ENCODE results near the gene STEEP1.
A peak's percentile ranks its signal among the peaks of the same experiment; 100 is the strongest.
"Not testable (repeated sequence)": the region's sequence is repeated elsewhere in the genome, so short reads cannot be mapped to it uniquely, and the experiment has no call there.

STEEP1 gene

DNA sequence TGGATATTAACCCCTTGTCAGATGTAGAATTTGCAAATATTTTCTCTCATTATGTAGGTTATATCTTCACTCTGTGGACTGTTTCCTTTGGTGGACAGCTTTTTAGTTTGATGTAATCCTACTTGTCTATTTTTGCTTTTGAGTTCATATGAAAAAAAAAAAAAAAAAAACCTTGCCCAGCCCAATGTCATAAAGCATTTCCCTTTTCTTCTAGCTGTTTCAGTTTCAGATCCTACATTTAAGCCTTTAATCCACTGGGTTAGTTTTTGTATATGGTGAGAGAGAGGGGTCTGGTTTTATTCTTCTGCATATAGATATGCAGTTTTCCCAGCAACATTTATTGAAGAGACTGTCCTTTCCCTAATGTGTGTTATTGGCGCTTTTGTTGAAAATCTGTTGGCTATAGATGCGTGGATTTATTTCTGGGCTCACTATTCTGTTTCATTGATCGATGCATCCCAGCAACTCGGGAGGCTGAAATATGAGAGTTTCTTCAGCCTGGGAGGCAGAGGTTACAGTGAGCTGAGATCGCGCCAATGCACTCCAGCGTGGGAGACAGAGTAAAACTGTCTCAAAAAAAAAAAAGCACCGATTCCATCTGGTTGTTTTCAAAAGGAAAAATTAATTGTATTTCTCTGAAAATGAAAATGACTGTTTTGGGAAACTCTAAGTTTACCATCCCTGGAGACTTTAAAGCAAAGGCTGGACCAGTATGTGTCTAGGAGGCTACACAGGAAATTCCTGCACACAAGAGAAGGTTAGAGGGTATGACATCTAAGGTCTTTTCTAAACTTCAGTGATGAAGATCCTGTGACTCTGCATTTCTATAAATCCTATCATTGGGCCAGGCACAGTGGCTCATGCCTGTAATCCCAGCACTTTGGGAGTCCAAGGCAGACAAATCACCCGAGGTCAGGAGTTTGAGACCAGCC lies 35.6 kb downstream of the STEEP1 start:
- DNase-seq (ENCODE audit: low spot score): peak; percentile 54

DNA sequence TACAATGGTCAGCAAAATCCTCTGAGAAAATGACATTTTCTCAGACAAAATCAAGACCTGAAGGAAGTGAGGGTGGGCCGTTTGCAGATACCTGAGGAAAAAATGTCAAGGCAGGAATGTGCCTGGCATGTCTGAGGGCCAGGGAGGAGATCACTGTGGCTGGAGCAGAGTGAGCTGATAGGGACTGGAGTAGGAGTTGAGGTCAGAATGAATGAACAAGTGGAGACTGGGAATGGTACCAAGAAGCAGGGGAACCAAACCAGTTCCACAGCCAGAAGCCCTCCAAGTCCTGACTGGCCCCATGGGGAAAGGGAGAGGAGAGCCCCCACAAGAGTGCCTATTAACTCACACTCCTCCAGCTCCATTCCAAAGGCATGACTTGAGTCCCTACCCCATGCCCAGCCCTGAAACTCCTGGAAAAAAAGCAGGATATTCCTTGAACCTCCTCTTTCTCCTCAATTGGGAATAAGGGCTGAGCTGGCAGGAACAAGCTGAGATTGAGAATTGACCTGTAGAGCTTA lies 41.5 kb downstream of the STEEP1 start:
- DNase-seq (ENCODE audit: low spot score): no peak

DNA sequence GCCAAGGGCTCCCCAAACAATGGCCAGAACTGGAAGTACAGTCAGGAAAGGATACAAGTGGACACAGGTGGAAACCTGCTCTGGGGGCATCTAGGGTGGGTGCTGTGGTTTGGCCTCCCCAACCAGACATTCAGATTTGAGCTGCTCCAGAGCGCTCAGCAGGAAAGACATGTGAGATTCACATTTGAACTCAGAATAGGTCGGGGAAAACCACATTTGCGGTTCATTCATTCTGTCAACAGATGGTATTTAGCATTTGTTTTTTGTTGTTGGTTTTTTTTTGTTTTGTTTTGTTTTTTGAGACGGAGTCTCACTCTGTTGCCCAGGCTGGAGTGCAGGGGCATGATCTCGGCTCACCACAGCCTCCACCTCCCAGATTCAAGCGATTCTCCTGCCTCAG lies 44.0 kb downstream of the STEEP1 start:
- DNase-seq (ENCODE audit: low spot score): no peak

DNA sequence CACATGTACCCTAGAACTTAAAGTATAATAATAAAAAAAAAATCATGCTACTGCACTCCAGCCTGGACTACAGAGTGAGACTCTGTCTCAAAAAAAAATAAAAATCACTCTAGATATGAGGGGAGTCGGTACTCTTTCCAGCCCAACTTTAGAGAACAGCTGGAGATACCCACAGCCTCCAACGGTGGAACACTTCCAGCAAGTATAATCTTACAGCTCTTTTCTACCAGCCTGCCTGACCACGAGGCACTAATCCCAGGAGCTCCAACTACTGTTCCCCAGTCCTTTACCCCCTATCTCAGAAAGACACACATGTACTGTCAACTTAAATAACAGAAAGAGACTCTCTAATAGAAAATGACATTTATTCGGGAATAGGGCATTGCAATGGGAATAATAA lies 46.8 kb downstream of the STEEP1 start:
- DNase-seq (ENCODE audit: low spot score): no peak

DNA sequence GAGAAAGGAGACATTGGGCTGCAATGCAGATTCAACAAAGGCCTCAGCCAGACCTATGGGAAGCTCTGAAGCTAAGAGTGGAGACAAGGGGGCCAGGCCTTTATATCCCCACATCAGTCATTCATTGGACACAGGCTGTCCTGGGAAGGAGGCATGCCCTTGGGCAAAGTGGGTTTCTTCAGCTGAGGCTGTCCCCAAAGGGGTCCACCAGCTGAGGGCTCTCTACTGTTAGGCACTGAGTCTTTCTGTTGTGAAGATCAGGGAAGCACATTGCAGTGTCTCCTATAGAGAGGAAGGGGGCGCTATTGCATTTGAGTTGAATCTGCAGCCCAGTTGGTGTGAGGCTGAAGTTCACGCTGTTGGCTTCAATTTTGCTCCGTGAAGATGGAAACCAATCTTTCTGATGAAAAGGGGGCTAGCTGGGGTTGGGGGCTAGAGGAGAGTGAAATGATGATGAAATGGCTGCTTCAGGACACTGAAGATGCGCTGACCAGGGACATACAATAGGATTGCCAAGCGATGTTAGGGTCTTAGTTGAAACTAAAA lies 49.0 kb downstream of the STEEP1 start:
- DNase-seq (ENCODE audit: low spot score): peak; percentile 76

DNA sequence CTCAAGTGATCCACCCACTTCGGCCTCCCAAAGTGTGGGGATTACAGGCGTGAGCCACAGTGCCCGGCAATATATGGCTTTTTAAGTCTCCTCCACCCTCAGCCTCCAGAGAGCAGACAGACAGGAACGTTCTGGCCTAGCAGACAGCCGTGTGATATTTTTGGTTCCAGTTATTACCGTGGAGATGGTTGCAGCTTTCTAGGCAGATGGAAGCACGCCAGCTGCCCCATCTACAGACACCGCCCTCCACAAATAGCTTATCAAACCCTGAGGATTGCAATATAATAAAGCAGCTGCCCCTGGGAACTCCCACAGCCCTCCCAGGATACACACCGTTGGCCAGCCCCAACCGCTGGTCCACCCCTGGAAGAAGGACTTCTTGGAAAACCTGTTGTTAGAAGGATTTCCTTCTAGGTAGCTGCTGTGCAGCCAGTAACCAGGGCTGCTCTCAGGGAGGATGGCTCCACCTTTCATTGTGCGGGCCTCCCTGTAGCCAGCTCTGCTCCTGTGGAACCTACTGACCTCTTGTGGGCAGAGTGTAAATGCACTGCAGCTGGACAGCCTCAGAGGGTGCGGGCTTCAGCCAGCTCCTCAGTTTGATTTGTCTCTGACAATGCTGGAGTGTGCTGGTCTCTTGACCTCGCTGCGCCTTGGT lies 52.9 kb downstream of the STEEP1 start:
- DNase-seq (ENCODE audit: low spot score): peak; percentile 62

DNA sequence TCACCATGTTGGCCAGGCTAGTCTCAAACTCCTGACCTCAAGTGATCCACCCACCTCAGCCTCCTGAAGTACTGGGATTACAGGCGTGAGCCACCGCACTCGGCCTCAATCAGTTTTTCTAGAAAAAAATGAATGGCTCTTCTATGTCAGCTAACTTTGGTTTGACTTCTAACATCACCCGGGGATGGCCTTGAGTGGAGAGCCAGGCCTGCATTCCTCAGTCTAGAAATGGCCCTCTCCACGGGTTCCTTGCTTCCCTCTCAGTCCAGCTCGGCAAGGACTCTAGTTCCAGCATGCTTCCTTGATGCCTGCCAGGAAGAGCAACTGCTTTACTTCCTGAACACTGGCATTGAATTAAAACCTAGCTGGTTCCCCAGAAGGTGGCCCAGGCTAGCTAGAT lies 58.0 kb downstream of the STEEP1 start:
- no peak for DNase-seq (ENCODE audit: low spot score)

DNA sequence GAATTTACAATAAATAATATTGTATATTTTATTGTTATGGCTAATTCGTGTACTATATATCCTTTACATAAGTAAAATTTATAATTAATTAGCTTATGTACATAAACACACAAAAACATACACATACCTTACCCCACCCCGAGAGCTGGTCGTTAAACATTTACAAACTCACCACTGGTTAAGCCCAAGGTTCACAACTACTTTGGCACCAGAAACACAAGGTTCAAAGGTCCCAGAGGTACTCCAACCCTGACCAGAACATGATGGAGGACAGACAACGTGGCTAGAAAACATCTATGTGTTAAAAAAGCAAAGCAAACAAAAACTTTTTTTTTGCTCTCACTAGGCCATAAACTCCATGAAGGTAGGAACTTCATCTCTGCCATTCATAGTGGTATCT lies 59.3 kb downstream of the STEEP1 start:
- DNase-seq (ENCODE audit: low spot score): no peak

DNA sequence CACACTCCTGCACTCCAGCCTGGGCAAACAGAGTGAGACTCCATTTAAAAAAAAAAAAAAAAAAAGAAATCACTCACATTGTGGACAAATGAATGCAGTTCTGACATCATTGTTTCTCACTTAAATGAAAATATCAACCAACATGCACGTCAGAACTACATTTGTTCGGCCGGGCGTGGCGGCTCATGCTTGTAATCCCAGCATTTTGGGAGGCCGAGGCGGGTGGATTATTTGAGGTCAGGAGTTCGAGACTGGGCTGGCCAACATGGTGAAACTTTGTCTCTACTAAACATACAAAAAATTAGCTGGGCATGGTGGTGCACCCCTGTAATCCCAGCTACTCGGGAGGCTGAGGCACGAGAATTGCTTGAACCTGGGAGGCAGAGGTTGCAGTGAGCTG lies 60.1 kb downstream of the STEEP1 start:
- not testable (repeated sequence) for DNase-seq (ENCODE audit: low spot score)

DNA sequence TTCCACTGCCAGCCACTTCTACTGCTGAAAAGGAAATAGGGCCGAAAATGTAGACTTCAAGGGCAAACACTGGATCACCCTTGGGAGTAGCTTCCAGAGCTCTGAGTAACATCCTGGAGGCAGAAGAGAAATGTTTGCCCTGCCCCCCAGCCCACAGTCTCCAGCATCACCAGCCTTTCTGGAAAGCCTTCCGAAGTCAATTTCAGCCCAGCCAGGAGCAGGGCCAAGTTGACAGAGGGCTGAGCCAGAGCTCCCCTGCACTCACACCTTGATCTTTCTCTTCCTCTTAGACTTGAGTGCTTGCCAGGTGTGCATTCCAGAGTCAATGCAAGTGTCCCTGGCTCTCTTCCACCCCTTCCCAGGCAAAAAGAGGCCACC lies 61.7 kb downstream of the STEEP1 start:
- DNase-seq (ENCODE audit: low spot score): no peak

DNA sequence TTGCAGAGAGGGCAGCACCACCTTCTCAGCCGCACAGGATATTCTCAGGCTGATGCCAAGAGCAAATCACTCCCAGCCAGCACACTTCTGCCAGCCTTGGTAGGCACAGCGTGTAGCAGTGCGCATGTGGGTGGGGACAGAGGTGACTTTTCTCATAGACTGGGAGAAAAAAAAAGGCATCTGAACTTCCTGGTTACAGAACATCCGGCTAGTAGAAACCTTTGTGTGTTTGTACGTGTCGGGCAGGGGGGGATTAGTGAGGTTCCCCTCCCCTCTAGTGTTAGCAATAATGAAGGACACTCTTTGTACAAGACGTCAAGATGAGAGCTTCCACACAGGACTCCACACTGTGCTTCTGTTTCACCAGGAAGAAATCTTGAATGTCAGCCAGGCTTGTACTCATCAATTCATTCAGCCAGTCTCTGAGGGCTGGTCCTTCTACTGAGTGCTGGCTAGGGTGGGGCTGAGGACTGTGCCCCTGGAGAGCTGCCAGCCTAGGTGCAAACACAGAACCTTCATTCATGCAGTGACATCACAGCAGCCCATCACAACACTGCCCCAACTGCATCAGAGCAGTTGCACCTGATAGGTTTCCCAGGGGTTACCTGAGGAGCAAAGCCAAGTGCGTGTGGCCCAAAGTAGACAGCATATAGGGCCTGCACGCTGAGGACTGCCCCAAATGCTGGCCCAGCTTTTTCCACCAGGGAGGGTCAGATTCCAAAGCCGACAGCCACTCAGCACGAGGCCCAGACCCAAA lies 62.3 kb downstream of the STEEP1 start:
- no peak for DNase-seq (ENCODE audit: low spot score)

DNA sequence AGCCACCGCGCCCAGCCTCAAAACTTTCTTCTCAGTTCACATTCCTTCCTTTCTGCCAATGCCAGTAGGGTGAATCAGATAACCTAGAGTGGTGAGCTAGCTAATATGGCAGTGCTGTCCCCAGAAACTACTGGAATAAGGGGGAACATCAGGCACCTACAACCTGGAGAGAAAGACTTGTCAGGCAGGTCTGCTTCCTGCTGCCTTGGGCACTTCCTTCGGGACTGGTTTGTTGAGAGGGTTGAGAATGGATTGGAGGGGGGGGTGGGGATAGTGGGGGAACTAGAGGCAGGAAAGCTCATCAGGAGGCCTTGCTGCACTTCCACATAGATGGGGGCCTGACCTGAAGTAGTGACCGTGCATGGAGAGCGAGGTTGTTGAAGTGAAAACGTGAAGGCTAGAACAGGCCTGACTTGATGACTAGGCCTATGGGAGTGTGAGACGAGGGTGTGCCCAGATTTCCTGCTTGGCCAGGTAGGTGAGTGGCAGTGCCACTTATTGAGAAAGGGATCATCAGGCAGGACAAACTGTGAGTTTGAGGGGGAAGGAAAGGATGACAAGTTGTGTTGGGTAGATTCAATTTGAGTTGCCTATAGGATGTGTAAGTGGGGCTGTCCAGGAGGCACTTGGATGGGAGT lies 63.6 kb downstream of the STEEP1 start:
- DNase-seq (ENCODE audit: low spot score): no peak

DNA sequence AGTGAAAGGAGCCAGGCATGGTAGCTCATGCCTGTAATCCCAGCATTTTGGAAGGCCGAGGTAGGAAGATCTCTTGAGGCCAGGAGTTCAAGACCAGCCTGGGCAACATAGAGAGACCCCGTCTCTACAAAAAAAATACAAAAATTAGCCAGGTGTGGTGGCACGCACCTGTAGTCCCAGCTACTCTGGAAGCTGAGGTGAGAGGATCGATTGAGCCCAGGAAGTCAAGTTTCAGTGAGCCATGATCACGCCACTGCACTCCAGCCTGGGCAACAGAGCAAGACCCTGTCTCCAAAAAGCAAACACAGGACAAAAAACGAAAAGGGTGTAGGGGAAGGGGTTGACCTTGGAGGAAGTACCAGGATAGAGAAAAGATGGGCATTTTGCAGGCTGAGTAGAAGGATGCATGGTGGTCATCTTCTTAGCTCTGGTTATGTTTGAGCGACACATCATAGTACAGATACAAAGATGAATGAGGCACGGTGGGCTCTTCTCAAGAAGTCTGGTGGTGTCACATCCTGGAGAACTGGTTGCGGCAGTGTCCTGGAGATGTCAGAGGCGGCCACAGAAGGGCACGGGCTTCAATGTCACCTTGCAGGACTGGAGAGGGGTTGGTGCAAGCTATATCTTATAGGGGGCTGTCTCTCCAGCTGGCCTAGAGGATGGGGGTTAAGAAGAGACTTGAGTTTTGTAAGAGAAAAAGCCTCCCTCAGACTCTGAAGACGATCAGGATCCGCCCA lies 65.0 kb downstream of the STEEP1 start:
- no peak for DNase-seq (ENCODE audit: low spot score)

DNA sequence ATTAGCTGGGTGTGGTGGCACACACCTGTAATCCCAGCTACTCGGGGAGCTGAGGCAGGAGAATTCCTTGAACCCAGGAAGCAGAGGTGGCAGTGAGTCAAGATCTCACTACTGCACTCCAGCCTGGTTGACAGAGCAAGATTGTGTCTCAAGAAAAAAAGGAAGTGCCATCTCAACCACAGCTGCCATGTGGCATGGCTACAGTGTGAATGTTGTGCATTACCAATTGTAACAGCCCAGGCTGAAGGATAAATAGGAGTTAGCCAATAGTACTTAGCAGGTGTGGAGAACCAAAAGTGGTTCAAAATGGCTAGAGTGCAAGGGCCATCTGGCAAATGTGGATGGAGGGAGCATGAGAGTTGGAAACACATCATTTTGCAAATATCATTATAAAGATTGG lies 68.0 kb downstream of the STEEP1 start:
- no peak for DNase-seq (ENCODE audit: low spot score)

DNA sequence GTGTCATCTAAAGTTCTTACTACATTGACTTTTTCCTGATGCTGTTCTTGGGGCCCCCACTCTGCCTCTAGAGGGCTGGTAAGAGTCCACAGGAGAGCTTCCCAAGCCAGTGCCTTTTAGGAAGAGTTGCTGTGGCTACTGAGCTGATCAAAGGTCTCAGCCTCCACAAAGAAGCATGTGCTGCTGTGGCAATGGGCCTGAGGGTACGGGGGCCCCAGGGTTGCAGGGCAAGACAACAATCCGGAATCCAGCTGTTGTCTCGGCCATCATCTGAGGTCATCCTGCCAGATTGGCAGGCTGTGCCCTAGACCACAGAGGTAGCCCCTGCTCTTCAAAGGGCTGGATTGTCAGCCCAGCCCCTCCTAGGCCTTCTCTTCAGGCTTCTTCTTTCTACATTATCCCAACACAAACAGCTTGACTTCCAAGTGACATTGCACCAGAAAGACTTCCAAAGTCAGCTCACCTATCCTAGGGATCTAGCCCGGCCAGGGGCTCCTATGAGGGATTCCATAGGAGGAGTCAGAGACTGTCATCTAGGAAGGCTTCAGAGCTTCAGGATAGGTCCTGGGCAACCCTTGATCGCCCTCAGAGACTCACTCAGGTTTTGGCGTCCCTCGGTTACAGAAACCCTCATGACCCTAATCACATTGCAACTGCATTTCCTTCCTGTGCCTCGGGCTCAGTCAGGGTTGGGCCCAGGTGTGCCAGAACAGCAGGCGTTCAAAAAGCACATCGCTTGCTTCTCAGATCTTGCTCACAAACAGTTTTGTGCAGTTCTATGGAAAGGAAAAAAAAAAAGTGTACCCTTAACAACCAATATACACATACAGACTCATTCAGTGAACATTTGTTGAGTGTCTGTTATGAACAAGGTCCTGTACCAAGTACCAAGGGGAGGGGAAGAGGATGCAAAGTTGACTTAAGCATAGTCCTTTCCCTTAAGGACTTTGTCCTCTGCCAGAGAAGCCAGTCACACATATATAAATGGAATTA lies 69.2 kb downstream of the STEEP1 start:
- no peak for DNase-seq (ENCODE audit: low spot score)

DNA sequence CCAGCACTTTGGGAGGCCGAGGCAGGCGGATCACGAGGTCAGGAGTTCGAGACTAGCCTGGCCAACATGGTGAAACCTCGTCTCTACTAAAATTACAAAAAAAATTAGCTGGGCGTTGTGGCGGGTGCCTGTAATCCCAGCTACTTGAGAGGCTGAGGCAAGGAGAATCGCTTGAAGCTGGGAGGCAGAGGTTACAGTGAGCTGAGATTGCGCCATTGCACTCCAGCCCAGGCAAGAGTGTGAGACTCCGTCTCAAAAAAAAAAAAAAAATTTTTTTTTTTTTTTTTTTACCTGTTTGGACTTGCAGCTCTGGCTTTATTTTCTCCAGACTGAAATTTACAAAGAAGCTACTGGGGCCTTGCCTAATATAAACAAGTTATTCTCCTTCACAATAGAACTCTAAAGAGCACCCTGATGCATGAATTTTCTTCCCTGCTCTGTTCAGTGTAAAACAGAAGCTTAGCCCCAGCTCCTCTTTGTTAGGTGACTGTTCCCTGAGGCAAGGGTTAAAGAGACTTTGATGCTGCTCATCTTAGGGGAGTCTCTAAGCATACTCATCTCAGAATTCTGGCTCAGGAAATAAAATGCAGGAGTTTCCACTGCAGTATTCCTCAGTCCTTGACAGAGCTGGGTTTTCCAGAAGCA lies 71.2 kb downstream of the STEEP1 start:
- DNase-seq (ENCODE audit: low spot score): not testable (repeated sequence)

DNA sequence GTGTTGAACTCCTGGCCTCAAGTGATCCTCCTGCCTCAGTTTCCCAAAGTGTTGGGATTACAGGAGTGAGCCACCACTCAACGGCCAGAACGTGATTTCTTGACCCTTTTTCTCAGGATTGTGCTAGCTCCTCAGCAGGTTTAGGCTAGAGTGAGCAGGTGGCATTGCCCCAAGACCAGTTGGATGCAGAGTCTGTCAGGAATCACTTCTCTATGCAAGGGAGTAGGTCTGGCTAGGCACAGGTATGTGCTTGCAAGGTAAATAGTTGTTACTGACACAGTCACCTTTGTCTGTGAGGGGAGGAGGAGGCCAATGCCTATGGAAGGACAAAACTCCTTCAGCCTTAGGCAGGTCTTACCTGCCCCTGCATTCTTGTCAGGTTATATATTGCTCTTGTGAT lies 72.7 kb downstream of the STEEP1 start:
- DNase-seq (ENCODE audit: low spot score): no peak

DNA sequence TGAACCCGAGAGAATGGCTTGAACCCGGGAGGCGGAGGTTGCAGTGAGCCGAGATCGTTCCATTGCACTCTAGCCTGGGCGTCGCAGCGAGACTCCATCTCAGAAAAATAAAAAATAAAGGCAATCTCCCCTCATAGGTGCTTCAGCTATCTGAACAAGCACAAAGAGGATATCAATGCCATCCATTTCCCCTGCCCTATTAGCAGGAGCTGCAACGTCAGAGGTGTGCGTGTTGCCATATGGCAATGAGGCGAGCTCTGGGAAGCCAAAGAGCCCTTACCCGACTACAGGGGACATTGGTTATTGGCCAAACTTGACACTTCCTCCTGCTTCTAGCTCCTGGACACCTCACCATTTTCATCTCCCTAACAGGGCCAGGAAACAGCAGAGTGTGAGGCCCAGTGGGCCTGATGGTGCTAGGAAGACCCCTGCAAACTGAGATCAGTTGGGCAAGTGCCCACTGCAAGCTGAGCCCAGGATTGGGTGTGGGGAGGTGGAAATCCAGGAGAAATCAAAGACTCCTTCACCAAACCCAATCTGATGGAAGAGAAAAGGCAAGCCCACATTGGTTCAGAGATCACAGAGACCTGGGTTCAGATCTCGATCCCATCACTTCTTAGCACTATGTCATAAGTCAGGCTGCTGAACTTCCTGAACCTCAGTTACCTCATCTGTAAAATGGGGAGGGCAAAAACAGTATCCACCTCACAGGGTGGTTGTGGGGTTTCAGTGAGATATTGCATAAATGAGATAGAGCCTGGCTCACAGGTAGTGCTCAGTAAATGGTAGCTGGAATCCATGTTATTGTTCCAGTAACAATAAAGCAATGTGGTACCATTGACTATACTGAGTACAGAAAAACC lies 75.8 kb downstream of the STEEP1 start:
- no peak for DNase-seq (ENCODE audit: low spot score)
